Activated CD4-positive, alpha-beta T cell treated with anti-CD3 and anti-CD28 coated beads for 4 hours (primary cell): ENCODE results near the gene CPB1.

Experiments used
- DNase-seq, 2 donors: peaks; one replicate each; pipeline ENCODE4 v3.0.0-alpha.2; 2020

Gene CPB1

DNA sequence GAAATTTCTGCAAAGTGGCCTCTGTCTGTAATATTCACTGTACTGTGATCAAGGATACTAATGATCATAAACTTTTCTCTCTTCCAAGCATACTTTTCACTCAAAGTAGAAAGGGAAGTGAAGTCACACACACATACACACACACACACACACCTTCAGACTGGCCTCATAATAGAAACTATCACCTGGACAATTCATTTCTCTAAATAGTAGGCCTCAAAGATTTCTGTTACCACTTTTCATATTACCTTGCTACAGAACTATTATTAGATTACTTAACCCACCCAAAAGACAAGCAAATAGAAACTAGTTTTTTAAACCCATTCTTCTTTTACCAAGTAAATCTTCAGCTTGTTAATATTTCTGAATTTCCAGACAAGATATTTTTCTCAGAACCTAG is 12.2 kb downstream of the CPB1 start:
- no peak for DNase-seq

DNA sequence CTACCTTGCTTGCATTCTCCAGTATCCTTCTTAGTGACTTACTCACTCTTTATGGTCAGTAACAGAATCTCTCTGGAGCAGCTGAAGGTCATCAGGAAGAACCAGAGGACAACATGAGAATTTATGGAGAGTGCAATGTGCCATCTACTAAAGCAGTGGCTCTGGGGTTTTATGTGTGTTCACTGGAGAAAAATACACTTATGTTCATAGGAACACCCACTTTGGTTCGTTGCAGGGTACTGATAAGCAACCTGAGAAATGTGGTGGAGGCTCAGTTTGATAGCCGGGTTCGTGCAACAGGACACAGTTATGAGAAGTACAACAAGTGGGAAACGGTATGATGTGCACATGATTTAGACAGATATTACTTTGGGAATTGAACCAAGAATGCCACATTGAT is 12.8 kb downstream of the CPB1 start:
- DNase-seq = no peak

DNA sequence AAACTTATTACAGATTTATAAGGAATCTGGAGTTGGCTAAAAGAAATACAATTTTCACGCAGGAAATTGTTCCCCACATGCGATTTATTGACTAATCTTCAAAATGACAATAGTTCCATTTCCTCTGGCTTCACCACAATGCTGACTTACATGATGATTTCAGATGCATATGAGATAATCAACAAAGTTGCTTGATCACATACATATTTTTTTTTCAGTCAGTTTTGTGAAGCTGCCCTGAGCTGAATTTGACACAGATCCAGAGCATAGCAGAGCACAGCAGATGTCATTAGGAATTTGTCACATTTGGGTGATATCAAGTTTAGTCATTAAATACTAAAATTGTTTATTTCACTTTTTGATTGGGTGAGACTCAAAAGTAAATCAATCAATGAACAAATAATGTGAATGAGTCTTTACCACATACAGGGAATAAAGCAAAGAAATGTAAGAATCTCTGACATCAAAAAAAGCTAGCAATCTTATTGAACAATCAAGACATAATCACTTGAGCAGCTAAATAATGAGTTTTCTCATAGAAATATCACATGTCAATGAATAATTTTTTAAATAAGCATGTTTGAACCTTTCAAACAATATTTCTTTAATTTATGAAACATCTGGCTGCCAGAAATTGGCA is 18.3 kb downstream of the CPB1 start:
- no peak for DNase-seq

DNA sequence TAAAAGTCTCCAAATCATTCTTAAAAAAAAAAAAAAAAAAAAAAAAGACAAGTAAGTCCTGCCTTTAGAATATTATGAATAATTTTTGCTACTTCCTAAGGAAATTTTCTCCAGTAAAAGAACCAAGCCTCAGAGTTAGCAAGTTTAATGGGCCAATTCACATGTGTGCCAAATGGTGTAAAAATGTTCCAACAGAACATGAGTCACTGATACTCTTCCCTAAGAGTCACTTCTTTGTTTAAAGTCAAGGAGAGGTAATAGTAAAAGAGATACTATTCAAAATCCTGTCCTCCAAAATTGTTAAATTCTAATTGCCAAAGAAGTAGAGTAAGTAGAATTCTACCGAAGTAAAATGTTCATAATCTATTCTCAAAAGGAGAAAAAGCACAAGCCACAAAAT is 19.7 kb downstream of the CPB1 start:
- no peak for DNase-seq

DNA sequence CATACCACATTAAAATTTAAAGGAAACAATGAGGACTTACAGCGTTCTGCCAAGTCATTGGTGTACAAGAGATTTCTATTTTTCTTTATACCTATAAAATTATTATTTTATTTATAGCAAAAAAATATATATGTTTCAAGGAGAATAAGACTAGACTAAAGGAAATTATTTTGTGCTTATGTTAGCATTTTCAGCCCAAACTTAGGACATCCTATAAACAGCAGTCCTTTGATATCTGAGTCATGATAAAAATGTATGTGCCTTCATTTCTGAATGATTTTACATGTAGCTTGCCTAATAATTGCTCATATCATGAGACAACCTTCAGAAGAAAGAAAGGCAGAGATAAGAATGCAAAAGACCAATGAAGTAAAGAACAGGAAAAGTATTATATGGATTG is 20.8 kb downstream of the CPB1 start:
- no peak for DNase-seq

DNA sequence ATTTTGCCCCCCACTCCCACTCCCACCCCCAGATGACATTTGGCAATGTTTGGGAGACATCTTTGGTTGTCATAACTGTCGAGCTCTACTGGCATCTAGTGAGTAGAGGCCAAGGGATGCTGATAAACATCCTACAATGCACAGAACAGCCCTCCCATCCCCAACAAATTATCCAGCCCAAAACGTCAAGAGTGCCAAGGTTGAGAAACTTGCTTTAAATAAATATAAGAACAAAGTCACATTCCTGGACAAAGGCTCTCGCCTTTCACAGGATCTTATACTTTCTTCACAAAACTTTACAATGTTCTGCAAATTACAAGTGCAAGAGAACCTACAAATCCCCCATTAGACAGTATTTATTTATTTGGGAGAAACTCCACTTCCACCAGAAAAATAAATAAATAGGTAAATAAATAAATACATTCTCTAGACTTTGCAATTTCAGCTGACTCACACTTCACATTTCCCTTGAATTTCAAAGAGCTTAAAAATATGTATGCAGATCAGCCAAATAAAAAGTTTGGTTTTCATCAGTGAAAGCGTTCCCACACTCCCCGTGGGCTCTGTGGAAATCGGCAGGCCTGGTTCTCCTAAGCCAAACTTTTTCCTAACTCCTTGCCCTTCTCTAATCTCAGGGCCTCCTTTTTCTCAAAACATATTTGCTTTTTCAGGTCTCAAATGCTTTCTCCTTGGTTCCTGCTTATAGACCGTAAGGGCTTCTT is 24.8 kb downstream of the CPB1 start:
- no peak for DNase-seq

DNA sequence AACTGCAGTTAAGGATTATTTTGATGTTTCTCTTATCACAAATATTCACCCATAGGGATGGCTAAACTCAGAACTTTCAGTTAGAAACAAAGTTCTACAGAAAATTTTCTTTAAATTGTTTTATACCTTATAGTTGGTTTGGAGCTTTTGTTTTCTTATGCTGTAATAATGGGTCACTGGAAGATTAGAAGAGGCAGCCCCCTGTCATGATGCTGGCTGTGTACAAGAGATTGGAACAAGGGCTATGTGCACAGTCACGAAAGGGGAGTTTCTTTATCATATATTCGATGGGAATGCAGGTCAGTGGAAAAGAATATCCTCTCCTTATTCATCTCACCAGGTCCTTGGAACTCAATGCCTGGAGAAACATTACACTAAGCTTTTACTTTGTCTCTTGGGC is 25.5 kb downstream of the CPB1 start:
- no peak for DNase-seq

DNA sequence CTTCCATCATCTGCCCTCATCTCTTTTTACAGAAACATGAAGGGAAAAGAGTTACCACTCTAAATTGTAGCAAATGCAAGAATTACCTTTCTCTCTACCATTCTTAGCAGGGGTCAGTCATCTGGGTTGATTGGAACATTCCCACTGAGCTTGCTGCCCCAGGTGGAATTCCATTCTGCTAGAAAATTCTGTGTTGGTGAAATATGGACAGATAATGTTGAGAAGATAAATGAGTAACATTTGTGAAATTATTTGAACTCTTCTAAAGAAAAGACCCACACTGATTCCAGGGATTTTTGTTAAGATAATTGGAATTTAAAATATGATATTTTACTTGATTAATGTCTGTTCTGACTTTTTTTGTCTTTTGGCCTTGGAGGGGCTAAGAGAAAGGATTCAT is 26.4 kb downstream of the CPB1 start:
- no peak for DNase-seq

DNA sequence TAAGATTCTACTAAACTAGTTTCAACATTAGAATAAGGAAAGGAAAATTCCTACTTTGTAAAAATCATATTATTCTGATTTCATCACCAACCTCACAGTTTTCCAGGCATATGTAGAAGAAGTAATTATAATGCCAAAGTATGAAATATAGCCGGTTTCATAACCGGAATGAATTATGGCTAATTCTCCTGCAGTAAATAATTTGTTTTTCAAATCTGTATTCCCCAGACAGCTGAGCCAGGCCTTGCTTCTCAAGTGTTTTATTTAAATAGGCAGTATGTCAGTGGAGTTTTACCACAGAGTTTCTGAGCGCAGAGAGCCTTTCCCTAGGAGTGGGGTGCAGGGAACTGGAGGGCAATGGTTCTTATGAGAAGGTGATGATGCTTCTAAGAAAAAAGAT is 28.8 kb downstream of the CPB1 start:
- no peak for DNase-seq

DNA sequence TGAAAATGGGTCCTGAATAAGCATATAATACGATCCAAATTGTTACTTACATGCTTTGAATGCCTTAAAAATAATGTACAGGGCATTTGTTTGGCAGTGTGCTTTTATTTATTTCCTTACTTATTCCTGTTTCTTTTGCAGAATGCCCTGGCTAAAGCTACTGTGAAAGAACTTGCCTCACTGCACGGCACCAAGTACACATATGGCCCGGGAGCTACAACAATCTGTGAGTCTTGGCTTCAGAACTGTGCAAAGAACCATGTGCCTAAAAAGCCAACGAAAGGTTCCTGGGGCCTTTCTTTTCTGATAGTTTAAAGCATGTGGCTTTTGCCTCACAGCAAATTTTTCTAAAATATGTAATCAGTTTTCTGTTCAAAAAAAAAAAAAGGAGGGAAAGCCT is 29.7 kb downstream of the CPB1 start:
- no peak for DNase-seq

DNA sequence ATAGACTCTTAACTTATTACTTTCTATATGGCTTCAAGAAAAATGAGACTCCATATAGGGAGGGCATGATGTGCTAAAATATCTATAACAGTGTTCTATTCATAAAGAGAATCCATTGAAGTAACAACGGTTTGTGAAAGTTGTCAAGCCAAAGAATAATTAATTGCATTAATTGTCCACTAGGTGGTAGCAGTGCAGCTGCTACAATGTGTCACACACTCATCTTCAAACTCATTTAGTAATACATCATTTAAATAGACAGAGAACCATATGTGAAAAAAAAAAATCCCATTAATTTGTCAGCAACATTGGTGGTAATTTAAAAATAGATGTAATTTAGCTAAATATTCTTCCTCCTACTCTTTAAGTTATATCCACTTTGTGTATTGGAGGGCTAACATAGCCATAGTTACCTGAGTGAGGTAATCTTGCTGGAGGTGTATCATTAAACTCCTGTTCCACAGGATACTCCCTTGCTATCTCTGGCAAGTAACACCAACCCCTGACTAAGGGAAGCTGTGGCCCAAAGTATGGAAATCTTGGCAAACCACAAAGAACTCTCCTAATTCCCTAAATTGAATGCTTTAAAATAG is 33.8 kb downstream of the CPB1 start:
- no peak for DNase-seq

DNA sequence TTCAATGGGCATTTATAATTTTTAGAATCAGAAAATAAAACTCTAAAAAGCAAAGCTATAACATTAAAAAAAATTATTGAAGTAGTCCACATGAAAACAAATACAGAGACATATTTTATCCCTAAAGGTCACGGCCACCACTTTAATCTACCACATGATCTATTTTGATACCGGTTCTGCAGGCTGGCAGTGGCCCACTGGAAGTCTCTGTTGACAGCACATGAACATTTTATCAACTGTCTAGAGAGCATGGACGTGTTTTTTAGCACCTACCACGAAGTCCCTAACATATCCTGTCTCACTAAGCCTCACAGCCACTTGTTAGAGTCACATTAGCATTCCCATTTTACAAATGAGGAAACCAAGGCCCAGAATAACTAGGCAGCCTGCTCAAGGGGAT is 35.7 kb downstream of the CPB1 start:
- DNase-seq = no peak

DNA sequence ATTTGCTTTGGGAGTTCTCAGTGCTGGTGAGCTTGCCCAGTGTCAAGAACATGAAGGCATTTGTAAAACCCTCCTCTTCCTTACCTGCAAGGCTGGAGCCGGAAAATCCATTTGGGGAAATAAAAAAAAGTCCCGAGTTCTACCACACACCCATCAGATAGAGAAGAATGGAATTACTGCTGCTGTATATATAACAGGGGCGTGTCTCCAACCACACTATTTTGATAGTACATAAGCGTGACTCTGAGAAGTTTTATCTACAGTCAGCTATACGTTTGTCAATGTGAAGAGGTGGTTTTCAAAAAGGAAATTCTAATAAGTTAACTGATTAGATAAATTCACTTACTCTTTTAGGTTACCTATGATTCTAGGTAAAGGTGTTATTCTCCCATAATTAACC is 36.2 kb downstream of the CPB1 start:
- DNase-seq = no peak

DNA sequence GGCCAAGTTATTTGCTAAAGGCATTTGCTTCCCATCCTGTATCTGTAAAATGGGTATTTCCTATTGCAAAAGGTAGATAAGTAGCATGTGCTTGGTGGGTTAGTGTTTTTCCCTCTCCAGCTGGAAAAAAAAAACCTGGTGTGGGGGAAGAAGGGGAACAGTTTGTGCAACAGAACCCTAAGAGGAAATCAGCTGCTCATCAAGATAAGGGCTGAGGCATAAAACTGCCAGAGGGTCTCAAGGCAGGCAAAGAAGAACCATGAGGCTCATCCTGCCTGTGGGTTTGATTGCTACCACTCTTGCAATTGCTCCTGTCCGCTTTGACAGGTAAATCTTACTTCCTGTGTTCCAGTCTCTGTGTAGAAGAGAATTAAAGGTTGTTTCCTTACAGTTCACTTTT is 37.4 kb downstream of the CPB1 start, which contains the start of gene CPA3:
Gene CPA3 (plus strand): TSS at position 248 of the 400 bp plus-strand sequence. CDS start 12 bp downstream, at position 260.
- no peak for DNase-seq

DNA sequence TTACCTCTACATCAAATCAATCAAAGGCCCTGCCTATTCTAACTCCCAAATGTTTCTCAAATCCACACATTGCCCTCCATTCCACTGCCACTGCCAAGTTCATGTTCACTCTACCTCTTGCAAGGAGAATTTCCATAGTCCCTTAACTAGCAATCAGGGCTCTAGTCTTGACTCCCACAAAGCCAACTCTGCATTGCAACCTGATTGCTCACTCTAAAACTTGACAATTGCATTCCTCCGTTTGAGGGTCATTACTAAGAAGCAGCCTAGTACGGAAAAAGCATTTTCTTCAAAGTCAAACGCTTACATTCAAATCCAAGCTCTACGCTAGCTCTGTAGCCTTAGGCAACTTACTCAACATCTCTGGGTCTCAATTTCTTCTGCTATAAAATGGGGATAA is 38.6 kb downstream of the CPB1 start:
- DNase-seq = no peak

DNA sequence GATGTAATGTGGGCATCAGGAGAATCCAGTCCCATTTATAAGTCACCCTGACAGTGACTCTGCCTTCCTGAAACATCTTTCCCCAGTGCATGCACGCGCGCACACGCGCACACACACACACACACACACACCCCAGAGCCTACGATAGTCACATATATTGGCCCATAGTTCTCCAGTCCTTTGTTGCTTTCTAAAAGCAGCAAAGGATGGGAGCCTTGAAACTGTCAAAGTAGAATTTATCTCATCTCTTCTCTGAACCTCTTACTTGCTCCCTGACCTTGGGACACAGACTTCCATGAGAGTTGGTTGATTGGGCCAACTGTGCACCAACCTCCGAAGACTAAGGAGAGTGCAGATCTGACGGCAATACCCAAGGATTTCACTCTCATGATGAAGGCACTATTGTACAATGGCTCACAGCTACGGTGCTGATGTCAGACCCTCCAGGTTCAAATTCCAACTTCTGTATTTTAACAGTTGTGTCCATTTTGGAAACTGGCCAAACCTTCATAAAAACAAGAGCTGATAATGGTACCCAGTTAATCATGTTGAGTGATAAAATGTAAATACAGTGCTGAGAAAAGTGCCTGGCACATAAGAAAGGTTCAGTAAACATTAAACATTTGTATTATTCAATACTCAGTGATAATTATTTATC is 45.8 kb downstream of the CPB1 start:
- no peak for DNase-seq

DNA sequence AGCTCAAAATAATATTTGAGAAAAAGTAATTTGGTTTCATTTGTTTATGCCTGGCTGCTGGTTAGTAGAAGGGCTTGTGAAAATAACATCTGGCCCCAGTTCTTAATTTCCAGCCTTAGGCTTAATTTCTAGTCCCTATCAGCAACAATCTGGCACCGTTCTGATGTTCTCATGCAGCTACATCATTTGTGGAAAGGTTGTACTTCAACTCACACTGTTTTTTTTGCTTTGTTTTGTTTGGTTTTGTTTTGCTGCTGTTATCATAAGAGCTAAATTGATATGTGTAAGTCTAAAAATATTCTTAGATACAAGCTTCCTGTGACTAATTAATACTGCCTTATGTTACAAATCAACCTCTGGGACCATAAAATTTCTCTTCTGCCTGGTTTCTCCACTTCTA is 46.4 kb downstream of the CPB1 start:
- DNase-seq = no peak

DNA sequence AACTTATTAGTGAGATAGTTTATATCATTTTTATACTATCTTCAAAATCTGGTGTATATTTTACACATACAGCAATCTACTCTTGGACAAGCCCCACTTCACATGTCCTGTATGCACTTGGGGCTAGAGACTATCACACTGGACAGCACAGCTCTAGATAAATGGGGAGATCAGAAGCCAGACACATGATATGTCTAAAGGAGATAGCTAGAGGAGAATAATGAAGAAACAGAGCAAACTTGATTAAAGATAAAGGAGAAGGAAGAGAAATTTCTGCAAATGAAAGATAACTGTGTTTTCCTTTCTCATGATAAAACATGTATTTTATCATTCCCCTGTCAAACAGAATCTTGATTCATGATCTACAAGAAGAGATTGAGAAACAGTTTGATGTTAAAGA is 50.5 kb downstream of the CPB1 start:
- DNase-seq = no peak

DNA sequence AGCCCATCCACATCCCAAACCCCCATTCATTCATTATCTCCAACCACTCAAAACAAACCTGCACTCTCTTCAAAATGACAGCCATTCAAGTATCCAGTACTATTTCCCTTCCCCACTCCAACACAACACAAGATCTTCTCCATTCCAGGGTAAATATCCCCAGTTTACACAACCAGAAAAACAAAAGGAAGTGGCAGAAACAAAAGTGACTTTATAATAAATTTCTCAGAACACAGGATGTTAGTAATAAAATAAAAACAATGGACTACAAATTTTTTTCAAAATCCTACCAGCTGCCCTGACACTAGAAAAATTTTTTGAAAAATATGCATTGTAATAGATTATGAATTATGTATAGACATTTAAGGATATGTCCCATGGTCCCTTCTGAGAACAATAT is 51.6 kb downstream of the CPB1 start:
- DNase-seq = no peak

DNA sequence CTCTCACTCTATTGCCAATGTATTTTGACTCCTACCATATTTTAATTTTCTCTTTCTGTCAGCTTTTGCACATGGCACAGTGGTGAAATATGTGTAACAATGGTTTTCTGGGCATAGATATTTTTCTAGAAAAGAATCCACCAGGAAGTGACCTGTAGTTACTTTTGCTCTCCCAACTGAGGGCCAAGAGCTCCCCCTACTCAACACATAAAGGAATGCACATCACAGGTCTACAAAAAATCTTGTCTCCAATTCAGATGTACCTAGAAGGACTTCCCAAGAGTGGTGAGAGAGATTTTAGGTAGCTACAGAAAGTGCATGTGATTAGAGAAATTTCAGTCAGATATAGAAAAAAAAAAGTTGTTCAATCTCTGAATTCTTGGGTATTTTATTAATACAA is 53.1 kb downstream of the CPB1 start:
- no peak for DNase-seq

DNA sequence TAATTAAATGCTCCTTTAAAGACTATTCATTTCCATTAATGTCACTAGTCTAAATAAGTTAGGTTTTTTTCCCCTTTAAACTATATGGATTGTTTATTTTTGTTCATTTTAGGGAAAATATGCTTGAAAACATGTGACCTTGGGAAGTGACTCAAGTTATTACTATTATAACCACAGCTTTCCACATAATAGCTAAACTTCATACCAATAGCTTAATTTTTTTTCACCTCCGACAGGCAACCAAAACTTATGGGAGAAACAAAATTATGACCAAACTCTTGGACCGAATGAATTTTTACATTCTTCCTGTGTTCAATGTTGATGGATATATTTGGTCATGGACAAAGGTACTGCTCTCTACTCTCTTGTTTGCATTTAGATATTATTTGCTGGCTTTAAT is 53.7 kb downstream of the CPB1 start:
- DNase-seq = no peak

DNA sequence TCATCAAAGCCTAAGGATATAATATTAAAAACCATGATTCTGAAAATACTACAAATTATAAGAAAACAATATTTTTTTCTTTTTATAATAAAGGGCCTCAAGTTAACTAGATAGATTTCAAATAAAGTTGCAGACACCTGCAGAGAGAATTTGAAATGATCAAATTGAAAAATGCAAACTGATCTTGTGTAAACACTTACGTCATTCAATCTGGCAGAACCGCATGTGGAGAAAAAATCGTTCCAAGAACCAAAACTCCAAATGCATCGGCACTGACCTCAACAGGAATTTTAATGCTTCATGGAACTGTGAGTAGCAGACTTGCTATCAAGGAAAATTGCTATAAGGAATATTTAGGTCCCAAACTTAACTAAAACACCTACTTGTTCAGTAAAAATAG is 54.7 kb downstream of the CPB1 start:
- DNase-seq = no peak

DNA sequence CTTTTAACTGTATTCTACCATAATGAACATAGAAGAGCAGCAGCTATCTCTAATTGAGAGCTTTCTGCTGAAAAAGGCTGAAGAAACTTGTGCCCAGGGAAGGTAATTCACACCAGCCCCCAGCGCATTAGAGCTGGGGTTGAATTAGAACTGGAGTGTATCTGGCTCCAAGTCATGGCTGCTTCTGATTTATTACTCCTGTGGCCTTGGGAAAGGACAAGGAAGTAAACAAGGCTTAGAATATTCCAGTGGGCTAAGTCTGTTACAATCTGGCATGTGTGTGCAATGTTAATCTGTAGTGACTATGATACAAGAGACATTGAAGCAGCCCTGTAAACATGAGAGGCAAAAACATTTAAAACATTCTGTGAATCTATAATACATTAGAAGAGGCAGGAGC is 55.6 kb downstream of the CPB1 start:
- no peak for DNase-seq

DNA sequence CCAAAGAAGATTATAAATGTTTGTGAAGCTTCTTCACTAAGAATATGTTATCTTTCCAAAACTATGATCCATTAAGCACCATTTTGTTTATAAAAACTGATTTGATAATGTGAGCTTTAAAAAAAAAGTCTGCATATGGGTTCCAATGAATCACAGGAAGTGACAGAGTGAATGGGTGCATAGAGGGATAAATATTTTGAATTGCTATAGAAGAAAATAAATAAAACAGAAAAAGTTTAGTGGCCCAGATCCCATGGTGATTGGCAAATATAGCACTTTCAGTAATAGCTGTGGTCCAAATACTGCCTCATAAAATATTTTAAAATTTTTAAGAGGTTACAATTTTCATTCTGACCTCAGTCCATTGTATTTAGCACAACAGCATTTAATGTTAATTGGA is 56.6 kb downstream of the CPB1 start:
- no peak for DNase-seq
